Calu3 (cell line): Measurements from ENCODE around the gene SLC16A14. TPM values are rescaled to one million over a fixed set of nuclear protein-coding genes. Genes with fewer than 3 reads are reported as not detected.

Source experiments
- BruUV-seq: library from RNA; stranded (reverse); fragments of 400-500 nt; replicated peaks from 2 replicates; lab custom pipeline; 2021; lab: Mats Ljungman, UMichigan
- CTCF ChIA-PET: fragments of 300-600 bp; sonication (Branson Sonifier 250); formaldehyde crosslinking; loops from one replicate; lab custom pipeline; 2022; ENCODE audit warnings: antibody characterized with exemption; lab: Charles Lee
- DNase-seq: peaks from one replicate; pipeline ENCODE4 v3.0.0; 2022
- H3K27ac Mint-ChIP-seq: one replicate; pipeline ENCODE4 v1.8.0; 2022; ENCODE audit warnings: mixed read lengths; ENCODE audit not compliant: unreplicated experiment
- H3K27me3 Mint-ChIP-seq: one replicate; pipeline ENCODE4 v1.8.0; 2022; ENCODE audit warnings: mixed read lengths; ENCODE audit not compliant: unreplicated experiment
- H3K36me3 Mint-ChIP-seq: one replicate; pipeline ENCODE4 v1.8.0; 2022; ENCODE audit warnings: mild to moderate bottlenecking, moderate library complexity, mixed read lengths; ENCODE audit not compliant: insufficient read depth, unreplicated experiment
- H3K4me1 Mint-ChIP-seq: one replicate; pipeline ENCODE4 v1.8.0; 2022; ENCODE audit warnings: mild to moderate bottlenecking, low read depth, mixed read lengths; ENCODE audit not compliant: unreplicated experiment
- H3K4me3 Mint-ChIP-seq: one replicate; pipeline ENCODE4 v1.8.0; 2022; ENCODE audit warnings: mild to moderate bottlenecking, low read depth, moderate library complexity, mixed read lengths; ENCODE audit not compliant: unreplicated experiment
- H3K9me3 Mint-ChIP-seq: one replicate; pipeline ENCODE4 v1.8.0; 2022; ENCODE audit warnings: low read depth, mixed read lengths; ENCODE audit not compliant: unreplicated experiment
- intact Hi-C: fragments of 100-400 bp; cut with micrococcal nuclease; formaldehyde crosslinking; loops from one replicate; pipeline ENCODE4 v1.10.0; 2022; ENCODE audit not compliant: unreplicated experiment
- total RNA-seq: library from RNA; stranded (reverse); gene quantifications from 2 replicates; pipeline ENCODE4 v1.2.3, GENCODE V29; 2022
- TF ChIP-seq, protein P1 (sequence below): fragments of 200-600 bp; IDR thresholded peaks from one replicate; pipeline ENCODE4 v1.8.0; 2022; ENCODE audit warnings: antibody characterized with exemption; ENCODE audit not compliant: unreplicated experiment

SLC16A14 gene
- total RNA-seq, 1 experiment from 2014 or later = 5.5 TPM

DNA sequence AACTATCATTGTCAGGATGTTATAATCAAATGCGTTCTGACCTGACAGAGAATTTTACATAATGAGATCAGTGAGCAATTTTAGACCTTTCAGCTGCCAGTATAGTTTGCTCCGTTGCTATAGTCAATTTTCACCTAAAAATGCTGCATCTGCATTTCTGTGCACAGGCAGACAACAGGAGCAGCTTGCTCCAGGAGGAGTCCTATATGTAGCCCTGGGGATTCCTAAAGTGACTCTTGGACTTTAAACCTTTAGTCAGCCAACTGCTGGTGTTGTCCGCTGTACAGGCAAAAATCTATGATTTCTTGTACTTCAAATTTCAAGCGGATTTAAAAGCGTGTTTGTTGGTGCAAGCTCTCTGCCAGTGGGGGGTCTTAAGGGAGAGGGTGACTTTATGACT, 25.7 kb downstream of the SLC16A14 start:
- Mint-ChIP-seq H3K36me3 (no peaks in the 10 kb centered on the region), H3K27ac (no peak overlapping the region), H3K9me3 (no peaks in the 10 kb centered on the region), H3K4me1 (no peaks in the 10 kb centered on the region), H3K27me3 (no peaks in the 10 kb centered on the region), H3K4me3 (no peak overlapping the region)
- CTCF ChIA-PET = no interaction called here
- intact Hi-C loops = no loop called here
- no TSS peak for BruUV-seq
- no peak for DNase-seq
- TF ChIP-seq, protein P1, sequence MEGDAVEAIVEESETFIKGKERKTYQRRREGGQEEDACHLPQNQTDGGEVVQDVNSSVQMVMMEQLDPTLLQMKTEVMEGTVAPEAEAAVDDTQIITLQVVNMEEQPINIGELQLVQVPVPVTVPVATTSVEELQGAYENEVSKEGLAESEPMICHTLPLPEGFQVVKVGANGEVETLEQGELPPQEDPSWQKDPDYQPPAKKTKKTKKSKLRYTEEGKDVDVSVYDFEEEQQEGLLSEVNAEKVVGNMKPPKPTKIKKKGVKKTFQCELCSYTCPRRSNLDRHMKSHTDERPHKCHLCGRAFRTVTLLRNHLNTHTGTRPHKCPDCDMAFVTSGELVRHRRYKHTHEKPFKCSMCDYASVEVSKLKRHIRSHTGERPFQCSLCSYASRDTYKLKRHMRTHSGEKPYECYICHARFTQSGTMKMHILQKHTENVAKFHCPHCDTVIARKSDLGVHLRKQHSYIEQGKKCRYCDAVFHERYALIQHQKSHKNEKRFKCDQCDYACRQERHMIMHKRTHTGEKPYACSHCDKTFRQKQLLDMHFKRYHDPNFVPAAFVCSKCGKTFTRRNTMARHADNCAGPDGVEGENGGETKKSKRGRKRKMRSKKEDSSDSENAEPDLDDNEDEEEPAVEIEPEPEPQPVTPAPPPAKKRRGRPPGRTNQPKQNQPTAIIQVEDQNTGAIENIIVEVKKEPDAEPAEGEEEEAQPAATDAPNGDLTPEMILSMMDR = no peak

DNA sequence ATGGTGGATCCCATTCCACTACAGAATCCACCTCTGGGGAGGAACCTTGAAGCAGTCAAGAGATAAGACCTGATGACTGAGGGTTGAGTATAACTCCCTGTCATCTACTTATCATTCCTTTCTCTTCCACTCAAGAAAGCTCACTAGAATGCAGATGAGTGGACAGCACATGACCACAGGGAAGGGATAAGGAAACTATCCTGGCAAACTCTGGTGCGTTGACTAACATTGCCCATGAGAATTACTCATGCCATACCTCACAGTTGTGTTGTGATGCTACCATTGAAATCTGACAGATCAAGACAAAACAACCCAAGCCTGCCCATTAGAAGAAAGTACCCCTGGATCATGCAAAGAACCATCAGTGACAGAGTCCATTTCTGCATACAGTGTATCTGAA, 26.5 kb downstream of the SLC16A14 start:
- H3K36me3 Mint-ChIP-seq = no peaks in the 10 kb centered on the region
- CTCF ChIA-PET = no interaction called here
- H3K4me3 Mint-ChIP-seq = no peak overlapping the region
- intact Hi-C loops = no loop called here
- BruUV-seq = no TSS peak
- H3K27me3 Mint-ChIP-seq = no peaks in the 10 kb centered on the region
- no peaks in the 10 kb centered on the region for H3K9me3 Mint-ChIP-seq
- TF ChIP-seq, protein P1 = no peak
- DNase-seq = no peak
- no peaks in the 10 kb centered on the region for H3K4me1 Mint-ChIP-seq
- no peak overlapping the region for H3K27ac Mint-ChIP-seq

DNA sequence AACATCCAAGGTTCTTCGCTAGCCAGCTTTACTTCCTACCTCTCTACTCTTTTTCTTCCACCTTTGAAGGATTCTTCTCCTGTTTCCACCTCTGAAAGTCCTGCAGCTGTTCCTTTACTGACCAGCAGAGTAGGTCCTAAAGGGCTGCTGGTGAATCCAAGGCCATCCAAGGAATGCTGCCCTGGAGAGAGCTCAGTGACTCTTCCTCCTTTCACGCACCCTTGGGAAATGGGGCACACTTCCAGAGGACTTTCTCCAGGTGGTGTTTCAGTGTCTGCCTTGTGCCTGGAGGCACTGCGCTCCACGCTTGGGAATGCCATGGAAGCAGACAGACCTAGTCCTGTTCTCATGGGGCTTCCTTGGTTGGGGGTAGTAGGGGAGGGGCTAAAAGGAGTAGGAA, 45.4 kb downstream of the SLC16A14 start:
- TF ChIP-seq, protein P1 = no peak
- Mint-ChIP-seq H3K4me1 (no peaks in the 10 kb centered on the region), H3K9me3 (no peaks in the 10 kb centered on the region), H3K4me3 (no peak overlapping the region), H3K27ac (no peak overlapping the region), H3K36me3 (no peaks in the 10 kb centered on the region), H3K27me3 (peaks cover 19% of the 10 kb centered on the region)
- intact Hi-C loops = no loop called here
- BruUV-seq = no TSS peak
- CTCF ChIA-PET = no interaction called here
- DNase-seq = no peak

DNA sequence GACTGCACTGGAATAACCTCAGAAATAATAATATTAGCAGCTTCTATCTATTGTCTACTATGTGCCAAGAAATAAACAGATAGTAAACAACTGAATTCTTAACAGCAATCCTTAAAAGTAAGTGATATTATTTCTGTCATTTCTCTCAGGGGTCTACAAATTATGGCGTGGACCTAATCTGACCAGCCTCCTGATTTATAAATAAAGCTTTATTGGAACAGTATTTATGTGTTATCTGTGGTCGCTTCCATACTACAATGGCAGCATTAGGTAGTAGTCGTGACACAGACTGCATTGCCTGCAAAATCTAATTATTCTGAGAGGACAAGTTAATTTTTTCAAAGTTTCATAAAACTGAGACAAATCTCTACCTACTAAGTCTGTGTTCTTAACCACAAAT, 49.0 kb downstream of the SLC16A14 start:
- H3K9me3 Mint-ChIP-seq = no peaks in the 10 kb centered on the region
- H3K36me3 Mint-ChIP-seq = no peaks in the 10 kb centered on the region
- H3K27ac Mint-ChIP-seq = no peak overlapping the region
- no peak overlapping the region for H3K4me3 Mint-ChIP-seq
- H3K4me1 Mint-ChIP-seq = no peaks in the 10 kb centered on the region
- TF ChIP-seq, protein P1 = no peak
- no peak for DNase-seq
- intact Hi-C loops = no loop called here
- peaks cover 19% of the 10 kb centered on the region for H3K27me3 Mint-ChIP-seq
- CTCF ChIA-PET = no interaction called here
- no TSS peak for BruUV-seq
